Endothelial cell of umbilical vein (primary cell): Measurements from ENCODE around the gene SYNGR1. TPM values are rescaled to one million over a fixed set of nuclear protein-coding genes. Genes with fewer than 3 reads are reported as not detected.

ENCODE experiments used
- BruUV-seq: library from RNA; stranded (reverse); fragments of 400-500 nt; replicated peaks from 2 replicates; lab custom pipeline; 2021; lab: Mats Ljungman, UMichigan
- CTCF ChIA-PET: fragments of 300-600, 350-600 bp; sonication (Branson Sonifier 250); formaldehyde crosslinking; loops from one replicate; lab custom pipeline; 2021; ENCODE audit warnings: antibody characterized with exemption, inconsistent platforms; lab: Charles Lee
- POLR2A ChIA-PET: fragments of 300-600, 350-600 bp; sonication (Branson Sonifier 250); formaldehyde crosslinking; loops from one replicate; lab custom pipeline; 2021; ENCODE audit warnings: antibody characterized with exemption, inconsistent platforms; lab: Charles Lee
- DNase-seq: peaks from one replicate; pipeline ENCODE4 v3.0.0-alpha.2; 2011; ENCODE audit warnings: low read depth, low spot score
- FAIRE-seq: peaks from 2 replicates; lab custom pipeline; 2011; peaks lifted over from hg19 to GRCh38; lab: Jason Lieb, UNC
- H2AFZ ChIP-seq: 2 replicates; pipeline ENCODE4 v1.6.0; 2012; ENCODE audit warnings: low read depth, low read length, control low read depth, inconsistent platforms
- H3K27ac ChIP-seq: 2 replicates; pipeline ENCODE4 v1.5.1; 2011; ENCODE audit warnings: low read depth, mild to moderate bottlenecking, control low read depth, low read length, moderate library complexity; ENCODE audit not compliant: insufficient read depth
- H3K27me3 ChIP-seq, 2 experiments: 2 replicates each; pipeline versions ENCODE4 v1.6.0 to v1.6.1; 2011; ENCODE audit warnings: low read length in 2 of 2, mixed read lengths in 1 of 2; ENCODE audit not compliant: control insufficient read depth in 2 of 2, insufficient read depth in 2 of 2
- H3K36me3 ChIP-seq, 2 experiments: 2 replicates in 1 of 2; 3 replicates in 1 of 2; pipeline ENCODE4 v1.5.1; 2011; ENCODE audit warnings: low read length in 2 of 2, mild to moderate bottlenecking in 1 of 2, moderate library complexity in 1 of 2; ENCODE audit not compliant: control insufficient read depth in 2 of 2, insufficient read depth in 2 of 2; ENCODE audit errors: extremely low read depth in 1 of 2
- H3K4me1 ChIP-seq: 3 replicates; pipeline ENCODE4 v1.5.1; 2011; ENCODE audit warnings: mild to moderate bottlenecking, low read length; ENCODE audit not compliant: control insufficient read depth, insufficient read depth; ENCODE audit errors: extremely low read depth
- H3K4me2 ChIP-seq: 2 replicates; pipeline ENCODE4 v1.6.1; 2011; ENCODE audit warnings: low read length, control low read depth, mixed read lengths; ENCODE audit not compliant: insufficient read depth
- H3K4me3 ChIP-seq, 3 experiments: fragments of 200-600 bp in 1 of 3; sonication (generic), shearing (Covaris generic) in 1 of 3; replicated peaks in 1 of 3; 2 replicates each; pipeline ENCODE4 v1.5.1; 2011 to 2016; ENCODE audit warnings: control low read depth in 3 of 3, low read length in 3 of 3, mild to moderate bottlenecking in 2 of 3, inconsistent platforms in 1 of 3, low read depth in 1 of 3, moderate library complexity in 1 of 3; ENCODE audit not compliant: insufficient read depth in 1 of 3
- H3K79me2 ChIP-seq: 2 replicates; pipeline ENCODE4 v1.6.0; 2012; ENCODE audit warnings: low read length, inconsistent platforms; ENCODE audit not compliant: control insufficient read depth, insufficient read depth
- H3K9ac ChIP-seq: replicated peaks from 2 replicates; pipeline ENCODE3; 2011; ENCODE audit warnings: low read length, control low read depth; ENCODE audit not compliant: insufficient read depth; ENCODE audit errors: extremely low read depth
- H3K9me1 ChIP-seq: replicated peaks from 3 replicates; pipeline ENCODE4 v1.6.0; 2011; ENCODE audit warnings: mild to moderate bottlenecking, low read length; ENCODE audit not compliant: control insufficient read depth, insufficient read depth; ENCODE audit errors: extremely low read depth
- H3K9me3 ChIP-seq: replicated peaks from 2 replicates; pipeline ENCODE4 v1.5.1; 2012; ENCODE audit warnings: low read length, inconsistent platforms; ENCODE audit not compliant: control insufficient read depth, insufficient read depth
- H4K20me1 ChIP-seq: replicated peaks from 2 replicates; pipeline ENCODE3; 2011; ENCODE audit warnings: mild to moderate bottlenecking, low read length; ENCODE audit not compliant: control insufficient read depth, insufficient read depth; ENCODE audit errors: extremely low read depth
- CTCF ChIP-seq, 2 donors: IDR thresholded peaks; 1 replicate in 1 of 2; 2 replicates in 1 of 2; pipeline ENCODE4 v1.5.1; 2011; ENCODE audit warnings: low read length in 2 of 2, mild to moderate bottlenecking in 2 of 2, moderate library complexity in 2 of 2, control low read depth in 1 of 2, inconsistent platforms in 1 of 2, low read depth in 1 of 2; ENCODE audit not compliant: insufficient read depth in 1 of 2; ENCODE audit errors: extremely low read depth in 1 of 2
- EZH2 ChIP-seq: IDR thresholded peaks from 2 replicates; pipeline ENCODE4 v1.6.1; 2012; ENCODE audit warnings: borderline replicate concordance, low read depth, mild to moderate bottlenecking, moderate library complexity, low read length, inconsistent platforms; ENCODE audit not compliant: severe bottlenecking
- FOS ChIP-seq: IDR thresholded peaks from 2 replicates; pipeline ENCODE4 v1.6.1; 2011; ENCODE audit warnings: mild to moderate bottlenecking, low read length, moderate library complexity, borderline replicate concordance; ENCODE audit not compliant: insufficient read depth
- GATA2 ChIP-seq: IDR thresholded peaks from 2 replicates; pipeline ENCODE4 v1.7.0; 2011; ENCODE audit warnings: low read depth, mild to moderate bottlenecking, moderate library complexity, mixed read lengths, low read length; ENCODE audit not compliant: insufficient read length, insufficient read depth
- JUN ChIP-seq: IDR thresholded peaks from 2 replicates; pipeline ENCODE4 v1.6.1; 2011; ENCODE audit warnings: borderline replicate concordance, low read depth; ENCODE audit not compliant: insufficient read length, insufficient read depth
- MYC ChIP-seq: IDR thresholded peaks from one replicate; pipeline ENCODE4 v1.6.1; 2011; ENCODE audit warnings: mild to moderate bottlenecking, low read depth, low read length
- POLR2A ChIP-seq: IDR thresholded peaks from 2 replicates; pipeline ENCODE4 v1.6.1; 2012; ENCODE audit warnings: low read depth, mild to moderate bottlenecking, control low read depth, low read length
- POLR2AphosphoS5 ChIP-seq: IDR thresholded peaks from 2 replicates; pipeline ENCODE4 v1.6.1; 2012; ENCODE audit warnings: low read depth, mild to moderate bottlenecking, control low read depth, low read length, moderate library complexity; ENCODE audit not compliant: insufficient read depth
- dilution Hi-C: fragments of 300-500 bp; cut with MboI; formaldehyde crosslinking; loops from one replicate; pipeline ENCODE4 v1.15.0; 2019; ENCODE audit warnings: low sequenced_read_pairs; ENCODE audit not compliant: extremely low pct_ligation_motif_present
- intact Hi-C: fragments of 100-400 bp; cut with micrococcal nuclease; formaldehyde crosslinking; loops from one replicate; pipeline ENCODE4 v1.10.0; 2022
- polyA plus RNA-seq, 4 experiments: library from polyadenylated mRNA; depleted of rRNA in 3 of 4; stranded (reverse) in 3 of 4; unstranded in 1 of 4; fragments of >200 nt; gene quantifications; 2 replicates each; pipeline versions ENCODE4 v1.2.1 to v1.2.3, GENCODE V29; 2011 to 2012; ENCODE audit warnings: missing spikeins in 1 of 4
- total RNA-seq: library from RNA; stranded (reverse); gene quantifications from 2 replicates; pipeline ENCODE4 v1.2.3, GENCODE V29; 2021
- TF ChIP-seq, protein P1 (sequence below): IDR thresholded peaks from 2 replicates; pipeline ENCODE4 v1.6.1; 2011; ENCODE audit not compliant: insufficient read depth, insufficient read length

SYNGR1 gene
- total and polyA plus RNA-seq, 2 donors (not counting 3 experiments of a cell fraction or from before 2014, with no cell fraction given), result 3.8 to 10.2 TPM

GRCh38 chr22:39429916-39430575, 80.3 kb downstream of the SYNGR1 start:
- BruUV-seq, result no TSS peak
- DNase-seq, result no peak
- H3K4me3 ChIP-seq, result no peak overlapping the region
- no peaks in the 10 kb centered on the region for H3K27me3 ChIP-seq
- FAIRE-seq, result no peak
- H3K79me2 ChIP-seq, result no peaks in the 10 kb centered on the region
- intact Hi-C loops, result no loop called here
- dilution Hi-C loops, result no loop called here
- H4K20me1 ChIP-seq, result no peaks in the 10 kb centered on the region
- H3K4me2 ChIP-seq, result no peak overlapping the region
- no peaks in the 10 kb centered on the region for H3K9me3 ChIP-seq
- no peak overlapping the region for H2AFZ ChIP-seq
- no peak for TF ChIP-seq JUN
- no peak for TF ChIP-seq POLR2A
- TF ChIP-seq CTCF (IDR thresholded peaks at IDR 0.05; ENCODE audit: extremely low read depth in 1 of 2, insufficient read depth in 1 of 2, low read depth in 1 of 2, low read length in 2 of 2), result no peak
- TF ChIP-seq FOS, result no peak
- TF ChIP-seq EZH2, result no peak
- no peak for TF ChIP-seq GATA2
- TF ChIP-seq MYC, result no peak
- TF ChIP-seq, protein P1, sequence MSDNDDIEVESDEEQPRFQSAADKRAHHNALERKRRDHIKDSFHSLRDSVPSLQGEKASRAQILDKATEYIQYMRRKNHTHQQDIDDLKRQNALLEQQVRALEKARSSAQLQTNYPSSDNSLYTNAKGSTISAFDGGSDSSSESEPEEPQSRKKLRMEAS, result no peak
- no peak for TF ChIP-seq POLR2AphosphoS5
- ChIA-PET CTCF (no interaction called here), POLR2A (no interaction called here)
- no peaks in the 10 kb centered on the region for H3K9me1 ChIP-seq
- H3K9ac ChIP-seq, result no peak overlapping the region
- no peak overlapping the region for H3K27ac ChIP-seq
- H3K36me3 ChIP-seq, result peaks cover 10 to 23% of the 10 kb centered on the region in 2 experiments
- H3K4me1 ChIP-seq, result peaks cover 14% of the 10 kb centered on the region
